Measurements from ENCODE around the gene HACE1. TPM values are rescaled to one million over a fixed set of nuclear protein-coding genes. Genes with fewer than 3 reads are reported as not detected.

HACE1 gene
- total and polyA plus RNA-seq, 2 experiments from 2014 or later, result 14.8 to 42.6 TPM

GRCh38 chr6:104688283-104688969 is 171.3 kb downstream of the HACE1 start:
- Histone ChIP-seq H3K9me3 (ENCODE audit: low read depth) (no peaks in the 10 kb centered on the region), H3K36me3 (no peaks in the 10 kb centered on the region), H3K27ac (no peak overlapping the region), H3K4me3 (no peak overlapping the region), H3K27me3 (no peaks in the 10 kb centered on the region), H3K4me1 (ENCODE audit: low read depth) (peaks cover 3% of the 10 kb centered on the region)
- DNase-seq (ENCODE audit: low read depth in 1 of 2, low spot score in 1 of 2), result no peak
- TF ChIP-seq CTCF (IDR thresholded peaks at IDR 0.05; ENCODE audit: low read depth, low read length), result no peak

GRCh38 chr6:104686550-104687175 is 173.1 kb downstream of the HACE1 start:
- H3K36me3 ChIP-seq, result no peaks in the 10 kb centered on the region
- H3K4me3 ChIP-seq, result no peak overlapping the region
- H3K27me3 ChIP-seq, result no peaks in the 10 kb centered on the region
- peaks cover 3% of the 10 kb centered on the region for H3K4me1 ChIP-seq (ENCODE audit: low read depth)
- no peak for TF ChIP-seq CTCF (IDR thresholded peaks at IDR 0.05; ENCODE audit: low read depth, low read length)
- no peak overlapping the region for H3K27ac ChIP-seq
- no peaks in the 10 kb centered on the region for H3K9me3 ChIP-seq (ENCODE audit: low read depth)
- no peak for DNase-seq (ENCODE audit: low read depth in 1 of 2, low spot score in 1 of 2)

DNA sequence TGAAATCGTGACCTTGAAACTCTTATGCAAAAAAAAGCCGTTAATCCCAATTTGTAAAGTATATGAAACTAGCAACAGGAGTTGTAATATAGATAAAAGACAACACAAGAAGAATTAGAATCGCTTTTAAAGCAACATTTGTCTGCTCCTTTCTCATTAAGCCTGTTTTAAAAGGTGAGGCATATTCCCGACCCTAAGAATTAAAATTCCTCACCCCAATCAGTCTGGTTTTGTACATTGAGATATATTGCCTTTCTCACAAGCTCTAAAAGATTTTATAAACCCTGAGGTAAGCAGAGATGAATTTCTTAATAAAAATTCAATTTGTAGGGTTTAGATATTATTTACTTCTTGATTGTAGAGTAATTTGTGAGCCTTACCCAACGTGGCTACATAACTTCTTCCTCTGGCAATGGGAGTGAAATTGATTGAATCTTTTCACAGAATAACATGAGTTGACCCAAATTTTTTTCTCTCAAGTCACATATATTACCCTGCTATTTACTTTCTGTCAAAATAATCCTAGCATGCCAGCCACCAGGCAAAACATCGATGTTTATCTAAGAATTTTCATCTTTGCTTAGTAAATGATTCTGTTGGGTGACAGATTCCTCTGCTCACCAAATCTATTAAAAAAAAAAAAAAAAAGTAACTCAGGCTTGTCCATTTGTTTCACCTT is 173.7 kb downstream of the HACE1 start:
- Histone ChIP-seq H3K9me3 (ENCODE audit: low read depth) (no peaks in the 10 kb centered on the region), H3K27ac (no peak overlapping the region), H3K36me3 (no peaks in the 10 kb centered on the region), H3K4me3 (no peak overlapping the region), H3K27me3 (no peaks in the 10 kb centered on the region), H3K4me1 (ENCODE audit: low read depth) (peaks cover 3% of the 10 kb centered on the region)
- TF ChIP-seq CTCF (IDR thresholded peaks at IDR 0.05; ENCODE audit: low read depth, low read length), result no peak
- no peak for DNase-seq (ENCODE audit: low read depth in 1 of 2, low spot score in 1 of 2)

GRCh38 chr6:104684911-104685415 is 174.8 kb downstream of the HACE1 start:
- DNase-seq (ENCODE audit: low read depth in 1 of 2, low spot score in 1 of 2), result no peak
- Histone ChIP-seq H3K4me3 (no peak overlapping the region), H3K9me3 (ENCODE audit: low read depth) (no peaks in the 10 kb centered on the region), H3K27me3 (no peaks in the 10 kb centered on the region), H3K36me3 (no peaks in the 10 kb centered on the region), H3K4me1 (ENCODE audit: low read depth) (peaks cover 3% of the 10 kb centered on the region), H3K27ac (no peak overlapping the region)
- no peak for TF ChIP-seq CTCF (IDR thresholded peaks at IDR 0.05; ENCODE audit: low read depth, low read length)

- Histone ChIP-seq H3K4me3 (no peak overlapping the region), H3K36me3 (no peaks in the 10 kb centered on the region), H3K4me1 (ENCODE audit: low read depth) (peaks cover 3% of the 10 kb centered on the region), H3K27ac (no peak overlapping the region), H3K9me3 (ENCODE audit: low read depth) (no peaks in the 10 kb centered on the region), H3K27me3 (no peaks in the 10 kb centered on the region)
- TF ChIP-seq CTCF (IDR thresholded peaks at IDR 0.05; ENCODE audit: low read depth, low read length), result no peak
- DNase-seq (ENCODE audit: low read depth in 1 of 2, low spot score in 1 of 2), result no peak
Observed at GRCh38 chr6:104683809-104684208, 175.9 kb downstream of the HACE1 start.
